Stimulated activated CD4-positive, alpha-beta T cell treated with anti-CD3 and anti-CD28 coated beads, Interleukin-15, amount 100 ng/mL, for 48 hours (primary cell): Measurements from ENCODE around the gene ANXA11.
"Not testable (repeated sequence)": the region's sequence is repeated elsewhere in the genome, so short reads cannot be mapped to it uniquely, and the experiment has no call there.

Experiments used
- DNase-seq, 2 donors: peaks; one replicate each; pipeline ENCODE4 v3.0.0-alpha.2; 2020; ENCODE audit warnings: low read depth in 2 of 2

ANXA11 gene

DNA sequence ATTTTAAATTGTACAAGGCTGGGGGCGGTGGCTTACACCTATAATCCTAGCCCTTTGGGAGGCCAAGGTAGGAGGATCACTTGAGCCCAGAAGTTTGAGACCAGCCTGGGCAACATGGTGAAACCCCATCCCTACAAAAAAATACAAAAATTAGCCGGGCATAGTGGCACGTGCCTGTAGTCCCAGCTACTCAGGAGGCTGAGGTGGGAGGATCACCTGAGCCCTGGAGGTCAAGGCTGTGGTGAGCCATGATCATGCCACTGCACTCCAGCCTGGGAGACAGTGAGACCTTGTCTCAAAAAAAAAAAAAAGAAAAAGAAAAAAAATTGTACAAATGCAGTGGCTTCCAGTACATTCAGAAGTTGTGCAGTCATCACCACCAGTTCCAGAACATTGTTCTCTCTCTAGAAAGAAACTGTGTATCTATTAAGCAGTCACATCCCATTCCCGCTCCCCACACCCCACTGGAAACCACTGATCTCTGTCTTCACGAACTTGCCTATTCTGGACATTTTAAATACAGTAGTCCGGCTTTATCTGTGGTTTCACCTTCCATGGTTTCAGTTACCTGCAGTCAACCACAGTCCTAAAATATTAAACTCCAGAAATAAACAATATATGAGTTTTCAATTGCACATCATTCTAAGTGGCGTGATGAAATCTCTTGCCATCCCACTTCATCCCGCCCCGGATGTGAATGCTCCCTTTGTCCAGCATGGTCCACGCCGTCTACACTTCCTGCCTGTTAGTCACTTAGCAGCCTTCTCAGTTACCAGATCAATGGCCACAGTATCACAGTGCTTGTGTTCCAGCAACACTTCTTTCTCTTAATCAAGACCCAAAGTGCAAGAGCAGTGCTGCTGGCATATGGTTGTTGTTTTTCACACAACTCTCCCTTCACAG is 59.7 kb downstream of the ANXA11 start:
- DNase-seq = not testable (repeated sequence)

DNA sequence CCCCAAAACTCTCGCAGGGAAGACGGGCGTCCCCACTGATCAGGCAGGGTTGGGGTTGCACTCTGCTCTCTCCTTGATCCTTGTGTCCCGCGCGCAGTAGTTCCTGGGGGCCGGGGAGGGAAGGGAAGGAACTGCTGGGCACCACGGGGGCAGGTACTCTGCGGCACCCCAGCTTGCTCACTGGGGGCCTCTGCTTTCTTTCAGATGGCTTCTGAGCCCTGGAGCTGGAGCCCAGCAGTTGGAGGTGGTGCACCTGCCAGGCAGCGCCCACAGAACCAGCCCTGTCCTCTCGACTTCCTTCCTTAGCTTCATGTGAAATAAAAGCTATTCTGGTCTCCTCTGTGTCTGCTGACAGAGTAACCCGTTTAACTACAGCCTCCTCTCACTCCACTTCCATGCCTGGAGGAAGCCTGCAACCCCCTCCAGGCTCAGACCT is 60.6 kb downstream of the ANXA11 start:
- no peak for DNase-seq

DNA sequence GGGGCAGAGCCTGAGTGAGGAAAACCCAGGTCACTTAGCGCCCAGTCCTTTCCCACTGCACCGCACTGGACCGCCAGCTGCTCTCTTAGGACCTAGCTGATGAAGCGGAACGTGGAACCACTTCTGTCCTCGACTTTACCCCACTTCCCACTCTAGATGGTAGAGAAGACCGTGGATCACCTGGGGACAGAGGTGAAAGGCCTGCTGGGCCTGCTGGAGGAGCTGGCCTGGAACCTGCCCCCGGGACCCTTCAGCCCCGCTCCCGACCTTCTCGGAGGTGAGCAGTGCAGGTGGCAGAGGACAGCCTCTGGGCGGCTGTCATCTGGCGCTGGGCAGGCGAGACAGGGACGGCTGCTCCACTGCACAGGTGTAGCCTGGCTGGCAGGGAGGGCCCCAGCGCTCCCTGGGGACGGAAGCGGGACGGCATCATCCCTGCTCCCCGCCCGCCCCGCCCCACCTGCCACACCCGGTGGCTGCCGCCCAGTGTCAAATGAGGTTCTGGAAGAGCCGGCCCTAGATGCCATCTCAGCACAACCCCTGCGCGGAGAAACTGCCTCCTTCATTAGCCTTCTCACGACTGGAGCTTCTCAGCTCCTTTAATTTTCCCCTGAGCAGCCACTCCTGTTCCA is 61.2 kb downstream of the ANXA11 start:
- peak; percentile 10 to 14 for DNase-seq

DNA sequence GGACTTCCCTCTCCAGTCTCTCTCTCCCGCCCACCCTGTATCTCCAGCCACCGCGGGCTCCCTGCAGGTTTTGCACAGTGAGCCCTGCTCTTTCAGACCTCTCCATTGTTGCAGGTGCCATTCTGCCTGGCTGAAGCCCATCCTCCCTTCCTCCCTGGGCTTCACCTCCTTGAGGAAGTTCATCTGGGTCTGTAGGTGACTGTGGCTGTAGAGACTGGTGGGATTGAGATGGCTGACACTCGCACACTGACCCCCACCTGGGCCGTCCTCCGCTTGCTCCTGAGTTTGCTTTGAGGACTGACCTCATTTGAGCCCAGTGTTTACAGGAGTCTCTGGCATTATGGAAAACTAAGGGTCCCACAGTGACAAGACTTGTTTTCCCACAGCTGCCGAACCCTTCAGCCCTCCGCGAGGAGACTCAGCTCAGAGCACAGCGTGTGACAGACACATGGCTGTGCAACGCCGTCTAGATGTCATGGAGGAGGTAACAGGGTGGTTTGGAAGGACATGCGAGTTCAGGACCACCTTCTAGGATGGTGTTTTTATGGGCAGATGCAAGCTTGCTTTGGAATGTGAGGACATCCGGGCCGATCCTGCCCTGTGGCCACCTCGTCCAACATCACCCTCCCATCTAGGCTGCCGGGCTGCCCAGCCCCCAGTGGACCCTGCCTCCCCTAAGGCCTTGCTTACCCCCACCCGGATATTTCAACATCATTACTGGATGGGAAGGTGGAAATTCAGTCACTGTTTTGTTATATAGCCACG is 63.5 kb downstream of the ANXA11 start:
- DNase-seq = no peak

DNA sequence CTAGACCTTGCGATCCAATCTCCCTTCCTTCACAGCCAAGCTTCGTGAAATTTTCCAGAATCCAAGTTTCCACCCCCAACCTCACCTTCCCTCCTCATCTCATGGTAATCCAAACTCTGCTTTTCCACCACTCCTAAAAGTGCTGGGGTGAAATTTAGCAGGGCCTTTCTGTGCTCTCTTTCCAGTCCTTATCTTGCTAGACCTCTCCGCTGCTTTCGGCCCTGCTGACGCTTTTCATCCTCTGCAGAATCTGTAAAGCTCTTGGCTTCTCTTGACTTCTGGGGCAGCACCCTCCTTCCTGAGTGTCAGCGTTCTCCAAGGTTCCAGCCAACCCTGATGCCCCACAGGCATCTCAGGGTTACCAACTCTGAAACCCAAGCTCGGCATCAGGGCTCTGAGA is 65.1 kb downstream of the ANXA11 start:
- DNase-seq = no peak

DNA sequence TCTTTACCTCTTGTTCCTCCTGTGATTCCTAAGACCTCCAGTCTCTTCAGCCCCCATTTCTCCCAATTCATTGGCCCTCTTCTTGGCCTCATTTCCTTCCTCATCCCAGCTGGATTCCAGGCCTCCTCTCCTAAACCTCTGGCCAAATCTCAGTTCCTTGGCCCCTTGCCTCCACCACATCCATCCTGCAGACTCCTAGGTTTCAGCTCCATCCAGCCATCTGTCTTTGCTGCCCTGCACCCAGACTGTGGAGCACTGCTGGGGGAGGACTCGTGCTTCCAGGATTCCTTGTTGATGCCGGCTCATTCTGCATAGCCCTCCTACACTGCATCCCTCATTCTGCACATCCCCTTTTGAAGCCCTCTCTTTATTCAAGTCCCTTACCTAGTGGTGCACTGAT is 66.1 kb downstream of the ANXA11 start:
- no peak for DNase-seq

DNA sequence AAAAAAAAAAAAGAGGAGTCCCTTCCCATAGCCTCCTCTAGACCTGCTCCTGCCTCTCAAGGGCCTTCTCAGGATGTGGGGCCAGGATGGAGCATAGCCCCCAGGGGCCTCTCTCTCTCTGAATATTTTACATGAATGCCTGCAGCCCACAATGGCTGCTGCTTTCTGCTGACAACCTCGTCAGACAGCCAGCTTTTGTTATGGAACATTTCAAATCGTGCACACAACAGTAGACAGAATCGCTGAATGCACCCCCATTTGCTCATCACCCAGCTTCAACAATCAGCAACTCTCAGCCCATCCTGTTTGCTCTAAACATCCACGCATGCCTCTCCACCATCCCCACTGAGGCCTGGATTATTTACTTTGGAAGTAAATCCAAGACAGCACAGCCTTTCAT is 67.4 kb downstream of the ANXA11 start:
- DNase-seq = no peak

DNA sequence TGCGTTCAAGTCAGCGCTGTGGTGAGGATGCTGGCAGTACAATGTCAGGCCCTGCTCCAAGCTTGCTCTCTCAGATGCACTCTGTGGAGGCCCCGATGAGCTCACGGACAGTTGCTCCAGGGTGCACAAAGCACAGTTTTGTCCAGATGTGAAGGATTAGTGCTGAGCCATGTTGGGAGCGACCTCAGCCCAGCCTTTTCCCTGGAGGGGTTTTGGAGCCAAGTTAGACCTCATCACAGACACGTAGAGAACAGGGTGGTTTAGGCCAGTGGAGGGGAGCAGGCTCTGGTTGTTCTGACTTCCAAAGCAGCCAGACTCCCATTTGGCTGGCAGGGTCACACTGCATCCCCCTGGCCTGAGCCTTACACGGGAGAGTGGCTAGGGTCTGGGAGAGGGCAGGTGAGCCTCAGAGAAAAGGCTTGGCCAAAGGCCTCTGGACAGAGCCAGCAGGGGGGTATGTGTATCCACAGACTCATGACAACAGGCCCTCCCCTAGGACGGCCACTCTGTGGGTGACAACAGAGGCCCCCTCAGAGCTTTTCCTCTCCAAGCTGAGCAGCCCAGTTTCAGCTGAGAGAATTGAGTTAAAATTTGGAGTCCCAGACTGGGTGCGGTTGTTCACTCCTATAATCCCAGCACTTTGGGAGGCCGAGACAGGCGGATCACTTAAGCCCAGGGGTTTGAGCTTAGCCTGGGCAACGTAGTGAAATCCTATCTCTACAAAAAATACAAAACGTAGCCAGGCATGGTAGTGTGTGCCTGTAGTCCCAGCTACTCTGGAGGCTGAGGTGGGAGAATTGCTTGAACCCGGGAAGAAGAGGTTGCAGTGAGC is 68.1 kb downstream of the ANXA11 start:
- no peak for DNase-seq

DNA sequence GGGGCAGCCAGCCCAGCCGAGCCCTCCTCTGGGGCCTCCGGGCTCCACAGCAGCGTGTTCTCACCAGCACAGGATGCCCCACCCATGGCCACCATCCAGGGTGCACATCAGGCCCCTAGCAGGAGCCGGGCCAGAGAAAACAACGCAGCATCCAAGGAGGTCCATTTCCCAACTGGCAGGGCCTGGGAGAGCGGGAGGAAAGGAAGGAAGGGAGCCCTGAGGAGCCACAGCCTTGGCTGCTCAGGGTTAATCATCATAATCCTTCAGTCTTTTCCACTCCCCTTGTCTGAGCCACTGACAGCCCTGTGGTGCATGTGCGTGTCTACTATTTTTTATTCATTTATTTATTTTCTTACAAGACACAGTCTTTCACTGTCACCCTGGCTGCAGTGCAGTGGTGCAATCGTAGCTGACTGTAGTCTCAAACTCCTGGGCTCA is 69.2 kb downstream of the ANXA11 start:
- no peak for DNase-seq

DNA sequence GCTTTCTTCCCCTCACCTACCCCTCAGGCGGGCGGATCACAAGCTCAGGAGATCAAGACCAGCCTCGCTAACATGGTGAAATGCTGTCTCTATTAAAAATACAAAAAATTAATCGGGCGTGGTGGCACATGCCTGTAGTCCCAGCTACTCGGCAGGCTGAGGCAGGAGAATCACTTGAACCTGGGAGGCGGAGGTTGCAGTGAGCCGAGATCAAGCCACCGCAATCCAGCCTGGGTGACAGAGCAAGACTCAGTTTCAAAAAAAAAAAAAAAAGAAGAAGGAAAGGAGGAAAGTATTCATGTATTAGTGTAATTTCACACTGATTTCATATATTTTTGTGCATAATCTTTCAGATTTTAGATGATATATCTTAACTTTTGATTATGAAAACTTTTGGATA is 71.7 kb downstream of the ANXA11 start:
- DNase-seq = not testable (repeated sequence)

DNA sequence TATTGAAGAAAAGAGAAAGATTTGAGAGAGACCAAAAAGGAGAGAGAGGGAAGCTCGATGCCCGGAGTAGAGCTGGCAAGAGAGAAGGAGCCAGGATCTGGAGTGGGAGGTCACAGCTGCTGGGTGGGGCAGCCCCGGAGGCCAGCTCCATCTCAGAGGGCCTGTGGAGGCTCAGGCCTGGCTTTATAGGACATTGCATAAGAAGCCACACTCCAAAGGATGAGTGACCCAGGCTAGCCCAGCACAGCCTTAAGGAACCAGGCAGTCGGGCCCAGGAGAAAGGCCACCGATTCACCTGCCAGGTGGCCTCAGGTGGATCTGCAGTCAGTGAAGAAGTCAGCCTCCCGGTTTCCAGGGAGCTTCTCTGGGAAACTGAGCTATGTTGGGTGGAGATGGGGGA is 72.1 kb downstream of the ANXA11 start:
- DNase-seq = no peak

DNA sequence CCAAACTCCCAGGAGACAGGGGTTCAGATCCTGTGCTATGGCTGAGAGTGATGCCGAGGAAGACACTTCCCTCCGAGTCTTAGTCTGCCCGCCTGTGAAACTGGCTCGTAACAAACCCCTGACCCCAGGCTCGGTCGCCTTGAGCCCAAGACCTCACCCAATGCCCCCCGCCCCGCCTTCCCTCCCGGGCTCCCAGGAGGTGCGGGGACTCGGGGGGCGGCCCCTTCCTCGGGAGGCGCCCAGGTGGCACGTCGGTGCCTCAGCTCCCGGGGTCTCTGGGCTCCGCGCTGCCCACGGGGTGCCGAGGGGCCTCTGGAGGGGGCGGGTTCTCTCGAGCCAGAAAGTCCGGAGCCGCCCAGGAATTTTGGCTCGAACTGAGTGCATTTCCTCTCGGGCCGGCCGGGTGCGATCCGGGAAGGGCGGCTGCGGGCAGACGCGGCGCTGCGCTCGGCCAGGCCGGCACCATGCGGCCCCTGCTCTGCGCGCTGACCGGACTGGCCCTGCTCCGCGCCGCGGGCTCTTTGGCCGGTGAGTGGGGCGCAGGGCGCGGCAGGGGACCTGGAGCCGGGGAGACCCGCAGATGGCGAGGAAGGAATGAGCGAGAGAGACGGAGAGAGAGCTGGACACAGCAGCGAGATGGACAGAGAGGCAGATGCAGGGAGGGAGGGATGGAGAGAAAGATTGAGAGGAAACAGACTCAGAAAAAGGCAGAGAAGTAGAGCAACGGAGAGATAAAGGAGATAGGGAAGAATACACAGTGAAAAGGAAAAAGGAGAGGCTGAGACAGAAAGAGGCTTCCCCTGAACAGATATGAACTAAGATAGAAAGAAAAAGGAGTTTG is 72.8 kb downstream of the ANXA11 start, which contains the start of gene PLAC9:
Gene PLAC9 (plus strand): TSS at position 432 of the 841 bp plus-strand sequence. CDS start 33 bp downstream, at position 465.
- DNase-seq = no peak

DNA sequence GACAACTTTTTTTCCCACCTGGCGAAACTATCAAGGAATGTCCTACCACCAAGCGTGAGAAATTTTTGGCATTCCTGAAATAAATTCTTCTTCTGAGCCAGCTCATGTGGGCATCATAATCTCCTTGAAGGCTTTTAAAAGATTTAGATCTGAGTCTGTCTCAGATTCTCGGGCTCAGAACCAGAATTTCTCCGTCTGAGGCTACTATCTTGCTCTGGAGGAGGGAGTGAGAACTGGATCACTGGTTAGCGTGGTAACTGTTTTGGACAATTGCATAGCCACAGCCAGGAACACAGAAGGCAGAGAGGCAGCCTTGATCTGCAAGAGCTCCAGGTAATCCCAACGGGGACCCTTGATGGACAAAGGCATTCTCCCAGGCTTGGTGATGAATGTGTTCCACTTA is 73.8 kb downstream of the ANXA11 start:
- DNase-seq = no peak

DNA sequence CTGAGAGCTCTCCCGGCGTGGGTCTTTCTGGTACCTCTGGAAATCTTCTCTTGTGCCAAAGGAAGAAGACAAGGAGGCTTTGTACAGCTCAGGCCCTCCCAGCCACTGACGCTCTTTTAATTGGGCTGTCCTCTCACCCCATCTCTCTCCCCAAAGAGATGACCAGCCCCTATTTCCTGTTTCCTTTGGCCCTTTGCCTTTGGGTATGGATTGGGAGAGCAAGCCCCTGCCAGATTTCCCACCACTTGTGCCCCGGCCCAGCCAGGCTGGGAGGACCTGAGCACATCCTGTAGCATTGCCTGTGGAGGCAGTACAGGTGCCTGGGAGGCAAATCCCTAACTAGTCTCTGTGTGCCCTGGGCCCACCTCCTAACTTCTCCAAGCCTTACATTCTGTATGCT is 78.5 kb downstream of the ANXA11 start:
- no peak for DNase-seq

DNA sequence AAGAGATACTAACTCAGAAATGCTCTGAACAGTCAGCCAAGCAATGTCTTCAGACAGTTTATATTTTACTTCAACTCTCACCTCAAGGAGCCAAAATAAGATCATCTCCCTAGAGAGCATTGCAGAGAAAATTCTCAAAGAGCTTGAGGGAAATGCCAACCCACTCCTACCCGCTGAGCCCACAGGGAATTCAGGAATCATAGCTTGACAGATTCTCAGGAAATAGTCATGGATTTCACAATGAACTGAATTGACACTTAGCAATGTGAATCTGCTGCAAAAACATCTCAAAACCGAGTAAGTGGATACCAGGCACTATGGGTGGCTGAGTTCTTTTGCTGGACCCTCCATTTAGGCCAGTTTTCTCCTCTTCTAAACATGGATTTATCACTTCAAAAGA is 82.6 kb downstream of the ANXA11 start:
- DNase-seq = no peak

DNA sequence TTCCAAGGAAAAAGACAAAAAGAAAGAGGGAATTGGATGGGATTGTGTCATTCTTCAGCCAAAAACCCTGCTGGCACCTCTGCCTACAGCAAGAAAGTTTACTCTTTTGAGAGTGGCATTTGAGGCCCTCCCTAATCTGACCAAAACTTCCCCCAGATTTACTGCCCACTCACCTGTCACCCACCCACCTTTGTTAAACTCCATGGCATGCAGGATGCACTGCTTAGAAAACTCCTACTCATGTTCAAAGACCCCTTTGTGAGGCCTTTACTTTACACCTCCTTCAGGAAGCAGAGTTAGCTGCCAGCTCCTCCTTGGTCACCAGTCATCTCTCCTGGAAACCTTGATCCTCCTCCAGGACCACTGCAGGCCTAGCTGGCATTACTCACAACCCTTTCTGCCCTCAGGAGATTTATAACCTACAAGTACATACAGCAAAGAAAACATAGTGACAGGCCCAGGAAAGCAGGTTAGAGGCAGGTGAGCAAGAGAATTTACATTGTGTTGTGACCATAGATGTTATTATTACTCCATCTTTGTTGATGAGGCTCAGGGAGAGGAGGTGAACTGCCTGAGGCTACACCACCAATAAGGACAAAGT is 83.1 kb downstream of the ANXA11 start:
- DNase-seq = no peak

DNA sequence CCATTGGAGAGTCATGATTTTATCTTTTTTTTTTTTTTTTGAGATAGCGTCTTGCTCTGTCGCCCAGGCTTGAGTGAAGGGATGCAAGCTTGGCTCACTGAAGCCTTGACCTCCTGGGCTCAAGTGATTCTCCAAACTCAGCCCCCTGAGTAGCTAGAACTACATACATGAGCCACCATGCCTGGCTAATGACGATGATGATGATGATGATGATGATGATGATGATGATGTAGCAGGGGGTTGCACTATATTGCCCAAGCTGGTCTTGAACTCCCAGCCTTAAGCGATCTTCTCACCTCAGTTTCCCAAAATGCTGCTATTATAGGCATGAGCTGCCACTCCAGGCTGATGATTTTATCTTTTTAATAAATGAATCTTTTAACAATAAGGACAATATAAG is 86.7 kb downstream of the ANXA11 start:
- no peak for DNase-seq

DNA sequence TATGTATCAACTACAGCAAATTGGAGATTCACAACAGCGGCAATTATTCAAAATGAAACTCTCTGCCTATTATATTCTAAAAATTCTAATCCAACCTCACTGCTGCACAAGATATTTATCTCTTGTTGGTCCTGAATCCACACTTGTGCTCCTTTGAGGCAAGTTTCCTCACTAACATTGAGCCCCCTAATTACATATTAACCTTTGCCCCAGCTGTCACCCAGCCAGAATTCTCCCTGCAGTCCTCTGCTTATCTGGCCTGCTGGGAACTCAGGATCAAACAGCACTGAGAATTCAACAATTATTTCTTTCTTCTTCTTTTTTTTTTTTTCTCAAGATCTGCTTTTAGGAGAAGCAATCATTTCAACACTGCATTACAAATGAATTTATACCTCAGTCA is 94.4 kb downstream of the ANXA11 start:
- DNase-seq = no peak

DNA sequence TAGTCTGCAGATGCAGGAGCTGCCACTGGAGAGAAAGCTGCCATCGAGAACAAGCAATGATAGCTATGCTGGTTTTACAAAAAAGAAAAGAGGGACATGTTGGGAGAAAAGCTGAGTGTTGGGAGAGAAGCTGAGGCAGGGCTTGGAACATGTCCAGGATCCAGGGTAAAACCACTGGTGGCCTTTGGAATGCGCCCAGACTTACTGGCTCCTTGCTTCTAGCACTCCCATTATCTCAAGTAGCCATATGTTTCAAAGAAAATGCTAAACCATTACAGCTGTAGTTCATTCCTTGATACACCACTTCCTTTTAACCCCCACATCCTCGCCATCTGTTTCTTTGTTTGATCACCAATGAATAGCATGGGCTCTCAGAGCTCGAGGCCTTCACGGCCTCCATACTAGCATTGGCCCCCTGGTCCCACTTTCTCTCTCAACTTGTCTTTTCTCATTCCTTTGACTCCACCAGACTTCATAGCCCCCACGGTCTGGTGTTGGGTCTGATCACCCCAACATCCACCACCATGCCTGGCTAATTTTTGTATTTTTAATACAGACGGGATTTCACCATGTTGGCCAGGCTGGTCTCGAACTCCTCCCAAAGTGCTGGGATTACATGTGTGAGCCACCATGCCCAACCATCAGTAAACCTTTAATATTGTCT is 96.6 kb downstream of the ANXA11 start:
- DNase-seq = no peak
